Psoas muscle (tissue), 8 donors: ENCODE data around the gene KIF16B. TPM values are rescaled to one million over a fixed set of nuclear protein-coding genes. Genes with fewer than 3 reads are reported as not detected.
A peak's percentile ranks its signal among the peaks of the same experiment; 100 is the strongest.

Experiments
- ATAC-seq, 4 donors: fragments of 200-7000 bp; cut with Tn5 transposase; one replicate each; pipeline ENCODE4 v1.9.1; 2020; ENCODE audit warnings: moderate library complexity in 3 of 4, mild to moderate bottlenecking in 2 of 4
- DNase-seq, 2 donors: peaks; one replicate each; pipeline ENCODE4 v3.0.0-alpha.2; 2020
- H3K27ac ChIP-seq: fragments of 200-600 bp; one replicate; pipeline ENCODE4 v1.8.0; 2022
- H3K27me3 ChIP-seq, 3 donors: fragments of 200-600 bp in 1 of 3; one replicate each; pipeline versions ENCODE4 v1.6.1 to v1.8.0; 2013 to 2022; ENCODE audit warnings: low read length in 2 of 3, mild to moderate bottlenecking in 2 of 3, moderate library complexity in 1 of 3; ENCODE audit not compliant: insufficient read depth in 3 of 3
- H3K36me3 ChIP-seq, 2 donors: fragments of 200-600 bp in 1 of 2; one replicate each; pipeline versions ENCODE4 v1.6.1 to v1.8.0; 2013 to 2022; ENCODE audit warnings: low read depth in 1 of 2, mild to moderate bottlenecking in 1 of 2, moderate library complexity in 1 of 2; ENCODE audit not compliant: insufficient read depth in 1 of 2
- H3K4me1 ChIP-seq: fragments of 200-600 bp; one replicate; pipeline ENCODE4 v1.8.0; 2022
- H3K4me3 ChIP-seq: fragments of 200-600 bp; one replicate; pipeline ENCODE4 v1.8.0; 2022; ENCODE audit warnings: mild to moderate bottlenecking
- H3K9me3 ChIP-seq: fragments of 200-600 bp; one replicate; pipeline ENCODE4 v1.8.0; 2022
- WGBS, 3 donors: extraction: QIAGEN DNeasy Blood & Tissue Kit; methylation state at CpG; one replicate each; pipeline versions ENCODE4 v1.1.6 to v1.1.7; 2013; 5-methylcytosine and 5-hydroxymethylcytosine counted together
- intact Hi-C, 2 donors: fragments of 100-400 bp; cut with DNase I; formaldehyde crosslinking; loops; one replicate each; pipeline versions ENCODE4 v1.11.0 to v1.14.2; 2022
- polyA plus RNA-seq, 3 donors: library from polyadenylated mRNA; stranded (reverse); fragments of 200-250 nt; gene quantifications; one replicate each; pipeline ENCODE4 v1.2.3, GENCODE V29; 2013
- total RNA-seq, 4 donors: library from RNA; stranded (reverse); fragmentation: NEBNext Ultra II Directional in 2 of 4; extraction: Animal tissue kit (Norgen Biotek cat#: 25700) in 2 of 4; gene quantifications; one replicate each; pipeline versions ENCODE4 v1.2.1 to v1.2.4, GENCODE V29; 2021 to 2023
- TF ChIP-seq, protein P1 (sequence below): fragments of 200-600 bp; IDR thresholded peaks from one replicate; pipeline ENCODE4 v1.8.0; 2022; ENCODE audit warnings: antibody characterized with exemption
- donor health status: healthy with polysubstance abuse.
- donor health status: DM: no; HTN: no; CAD: no; lungs with moderate emphysema.
- donor health status: Bipolar disorder and iron deficiency.
- donor health status: healthy.
- donor health status: DM: yes; HTN: yes; CAD: no.
- donor health status: DM: no; HTN: no; CAD: no.
- donor health status: DM: no; HTN: no; CAD: no.
- donor health status: DM: yes; HTN: yes; CAD: no.

Gene KIF16B
- total and polyA plus RNA-seq, 7 donors = 18.1 to 30.6 (median 24.1) TPM

GRCh38 chr20:16497896-16498295 is 75.4 kb downstream of the KIF16B start:
- H3K4me3 ChIP-seq = no peak overlapping the region
- no peaks in the 10 kb centered on the region for H3K27me3 ChIP-seq
- no peak for DNase-seq
- no peak for ATAC-seq
- no peaks in the 10 kb centered on the region for H3K9me3 ChIP-seq
- intact Hi-C loops = no loop called here
- H3K36me3 ChIP-seq = peaks cover 2 to 52% of the 10 kb centered on the region in 2 donors
- TF ChIP-seq, protein P1, sequence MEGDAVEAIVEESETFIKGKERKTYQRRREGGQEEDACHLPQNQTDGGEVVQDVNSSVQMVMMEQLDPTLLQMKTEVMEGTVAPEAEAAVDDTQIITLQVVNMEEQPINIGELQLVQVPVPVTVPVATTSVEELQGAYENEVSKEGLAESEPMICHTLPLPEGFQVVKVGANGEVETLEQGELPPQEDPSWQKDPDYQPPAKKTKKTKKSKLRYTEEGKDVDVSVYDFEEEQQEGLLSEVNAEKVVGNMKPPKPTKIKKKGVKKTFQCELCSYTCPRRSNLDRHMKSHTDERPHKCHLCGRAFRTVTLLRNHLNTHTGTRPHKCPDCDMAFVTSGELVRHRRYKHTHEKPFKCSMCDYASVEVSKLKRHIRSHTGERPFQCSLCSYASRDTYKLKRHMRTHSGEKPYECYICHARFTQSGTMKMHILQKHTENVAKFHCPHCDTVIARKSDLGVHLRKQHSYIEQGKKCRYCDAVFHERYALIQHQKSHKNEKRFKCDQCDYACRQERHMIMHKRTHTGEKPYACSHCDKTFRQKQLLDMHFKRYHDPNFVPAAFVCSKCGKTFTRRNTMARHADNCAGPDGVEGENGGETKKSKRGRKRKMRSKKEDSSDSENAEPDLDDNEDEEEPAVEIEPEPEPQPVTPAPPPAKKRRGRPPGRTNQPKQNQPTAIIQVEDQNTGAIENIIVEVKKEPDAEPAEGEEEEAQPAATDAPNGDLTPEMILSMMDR = no peak
- no peaks in the 10 kb centered on the region for H3K4me1 ChIP-seq
- 92 to 97% (median 95%) methylated on average over 6 of the region's 6 CpGs for WGBS, 3 donors
- no peak overlapping the region for H3K27ac ChIP-seq

- Histone ChIP-seq H3K4me1 (peaks cover 4% of the 10 kb centered on the region), H3K36me3 (peaks cover 2 to 42% of the 10 kb centered on the region in 2 donors), H3K27me3 (no peaks in the 10 kb centered on the region), H3K4me3 (no peak overlapping the region), H3K9me3 (no peaks in the 10 kb centered on the region), H3K27ac (no peak overlapping the region)
- ATAC-seq (no peak), DNase-seq (no peak)
- intact Hi-C loops = no loop called here
- TF ChIP-seq, protein P1 = no peak
- WGBS, 3 donors = 85 to 92% (median 86%) methylated on average over 1 of the region's 1 CpG
These were observed 79.8 kb downstream of the KIF16B start for GRCh38 chr20:16493486-16493885.

DNA sequence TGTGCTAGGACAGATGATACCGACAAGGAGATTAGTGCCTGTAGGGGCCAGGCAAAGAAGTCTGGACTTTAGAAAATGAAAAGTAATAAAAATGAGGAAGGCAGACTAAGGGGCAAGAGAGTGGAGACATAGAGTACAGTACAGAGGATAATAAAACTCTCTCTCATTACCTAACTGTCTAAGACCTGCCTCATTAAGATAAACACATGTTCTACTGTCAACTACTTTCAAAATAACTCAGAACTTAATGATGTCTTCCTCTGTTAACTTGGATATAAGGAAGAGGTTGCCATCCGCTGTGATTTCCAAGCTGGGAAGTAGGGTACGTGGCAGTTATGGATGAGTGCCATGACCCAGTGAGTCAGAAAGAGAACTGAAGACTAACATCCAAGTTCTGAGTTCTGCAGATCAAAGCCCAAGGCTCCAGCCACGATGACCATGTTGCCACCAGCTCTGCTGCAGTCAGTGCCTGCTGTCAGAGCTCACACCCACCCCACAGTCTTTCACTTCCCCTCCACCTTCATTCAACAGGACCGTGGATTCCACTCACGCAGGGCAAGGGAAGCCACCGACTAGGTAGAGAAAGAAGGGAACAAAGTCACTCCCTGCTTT is 81.8 kb downstream of the KIF16B start:
- Histone ChIP-seq H3K9me3 (no peaks in the 10 kb centered on the region), H3K4me1 (peaks cover 21% of the 10 kb centered on the region), H3K4me3 (no peak overlapping the region), H3K36me3 (peaks cover 2 to 32% of the 10 kb centered on the region in 2 donors), H3K27me3 (no peaks in the 10 kb centered on the region), H3K27ac (no peak overlapping the region)
- WGBS, 3 donors = 69 to 78% (median 73%) methylated on average over 7 of the region's 7 CpGs
- intact Hi-C loops = no loop called here
- DNase-seq = no peak
- peak in 3 of 4 donors; percentile 42 to 59 (median 46) for ATAC-seq
- TF ChIP-seq, protein P1 = no peak

GRCh38 chr20:16490696-16491095 is 82.6 kb downstream of the KIF16B start:
- 52 to 87% (median 54%) methylated on average over 3 of the region's 3 CpGs for WGBS, 3 donors
- H3K36me3 ChIP-seq = peaks cover 2 to 27% of the 10 kb centered on the region in 2 donors
- no peak for DNase-seq

More at GRCh38 chr20:16490696-16491095, 82.6 kb downstream of the KIF16B start:
- no peak for ATAC-seq
- H3K9me3 ChIP-seq = no peaks in the 10 kb centered on the region
- TF ChIP-seq, protein P1 = no peak
- peaks cover 28% of the 10 kb centered on the region for H3K4me1 ChIP-seq
- intact Hi-C loops = no loop called here
- H3K27ac ChIP-seq = no peak overlapping the region
- H3K27me3 ChIP-seq = no peaks in the 10 kb centered on the region
- no peak overlapping the region for H3K4me3 ChIP-seq
